GM19351 (cell line): Measurements from ENCODE around the gene TEKT5.

Source experiments
- ATAC-seq: cut with Tn5 transposase; IDR thresholded peaks from one replicate; pipeline ENCODE4 v1.9.1; 2021; ENCODE audit warnings: mild to moderate bottlenecking, moderate library complexity; ENCODE audit not compliant: unreplicated experiment

The TEKT5 gene

GRCh38 chr16:10581507-10581906 is 113.2 kb downstream of the TEKT5 start:
- no peak for ATAC-seq

DNA sequence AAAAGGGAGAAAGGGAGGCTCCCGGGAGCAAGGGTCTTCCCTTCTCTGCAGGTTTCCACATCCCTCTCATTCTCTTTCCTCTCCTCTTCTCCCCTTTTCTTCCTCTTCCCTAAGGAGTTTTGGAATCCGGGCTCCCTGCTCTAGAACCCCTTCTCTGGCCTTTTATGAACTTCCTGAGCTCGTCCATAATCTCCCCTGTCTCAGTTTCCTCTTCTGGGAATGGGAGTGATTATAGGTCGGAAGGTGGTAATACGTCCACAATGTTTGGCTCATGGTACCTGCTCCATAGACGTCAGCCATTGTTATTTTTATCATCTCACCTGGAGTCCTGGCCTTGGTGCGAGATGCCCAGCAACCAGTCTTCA is 113.9 kb downstream of the TEKT5 start:
- no peak for ATAC-seq

- no peak for ATAC-seq
Measured at GRCh38 chr16:10579965-10580882, 114.5 kb downstream of the TEKT5 start, which contains the start of gene EMP2. Gene EMP2, minus strand, starts transcription at chr16:10580598. Its CDS starts 32,981 bp downstream, at chr16:10547617.

DNA sequence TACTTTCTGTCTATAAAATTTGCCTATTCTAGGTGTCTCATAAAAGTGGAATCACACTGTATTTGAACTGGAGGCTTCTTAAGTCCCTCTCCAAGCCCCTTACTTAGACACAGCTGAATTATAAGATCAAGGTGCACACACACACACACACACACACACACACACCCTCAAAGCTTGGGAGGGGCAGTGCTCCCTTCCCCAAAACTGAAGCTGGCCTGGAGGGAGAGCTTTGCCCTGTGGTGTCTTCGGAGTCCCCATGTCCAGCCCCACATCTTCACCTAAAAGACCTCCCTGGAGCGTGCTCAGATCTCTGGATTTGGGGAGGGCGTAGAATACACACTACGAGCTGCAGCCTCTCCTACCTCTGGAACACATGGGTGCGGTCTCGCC is 115.2 kb downstream of the TEKT5 start:
- no peak for ATAC-seq

DNA sequence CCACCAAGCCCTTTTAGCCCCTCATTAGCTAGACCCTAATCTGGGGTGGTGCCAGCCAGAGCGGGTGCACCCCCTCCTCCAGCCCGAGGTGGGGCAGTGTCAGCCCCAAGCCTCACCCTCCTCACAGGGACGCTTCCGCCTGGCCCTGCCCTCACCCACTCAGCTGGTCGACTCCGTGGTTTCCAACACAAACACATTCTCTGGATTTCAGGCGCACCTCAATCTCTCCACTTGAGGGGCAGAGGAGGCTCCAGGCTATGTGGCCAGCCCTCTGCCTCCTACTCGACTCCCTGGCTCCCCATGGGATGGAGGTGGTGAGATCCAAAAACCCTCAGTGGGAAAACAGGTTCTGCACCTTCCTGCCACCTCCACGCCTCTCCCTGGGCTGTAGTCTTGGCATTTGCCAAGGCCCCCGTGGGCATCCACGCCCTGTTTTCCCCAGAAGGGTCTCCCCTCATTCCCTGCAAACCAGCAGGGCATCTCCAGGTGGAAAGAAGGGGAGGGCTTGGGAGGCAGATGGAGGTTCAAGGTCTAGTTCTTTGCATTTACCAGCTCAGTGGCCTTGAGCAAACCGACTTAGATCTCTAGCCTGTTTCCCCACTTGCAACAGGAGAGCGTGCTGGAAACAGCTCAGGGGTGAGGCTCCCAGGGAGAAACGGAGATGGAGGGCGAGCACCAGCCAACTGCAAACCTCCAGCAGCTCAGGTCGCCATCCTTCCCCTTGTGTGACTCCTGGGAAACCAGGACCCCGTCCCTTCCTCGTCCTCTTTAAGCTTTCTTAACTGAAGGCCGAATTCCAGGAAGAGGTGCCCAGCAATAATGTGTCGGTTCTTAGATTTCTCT is 116.0 kb downstream of the TEKT5 start:
- ATAC-seq, result no peak
